SH-SY5Y (cell line): Measurements from ENCODE around the gene GSTK1.

Experiments used
- GATA2 ChIP-seq: IDR thresholded peaks from 2 replicates; pipeline ENCODE4 v1.6.1; 2011; ENCODE audit warnings: mild to moderate bottlenecking, low read depth, low read length
- GATA3 ChIP-seq: IDR thresholded peaks from 2 replicates; pipeline ENCODE4 v1.6.1; 2011; ENCODE audit warnings: low read depth, mild to moderate bottlenecking, low read length, moderate library complexity

GRCh38 chr7:143238289-143238980 is 24.8 kb upstream of the GSTK1 start:
- no peak for TF ChIP-seq GATA2
- TF ChIP-seq GATA3 = no peak
